GM12875 (cell line): ENCODE data around the gene HCFC2.
"Not testable (repeated sequence)": the region's sequence is repeated elsewhere in the genome, so short reads cannot be mapped to it uniquely, and the experiment has no call there.

ENCODE experiments used
- H3K4me3 ChIP-seq: one replicate; pipeline ENCODE4 v1.5.1; 2011; ENCODE audit warnings: low read depth, low read length, control low read depth
- CTCF ChIP-seq: IDR thresholded peaks from 2 replicates; pipeline ENCODE4 v1.5.1; 2011; ENCODE audit warnings: low read depth, mild to moderate bottlenecking, control low read depth, inconsistent platforms, low read length, moderate library complexity, borderline replicate concordance; ENCODE audit not compliant: insufficient read depth

The HCFC2 gene

GRCh38 chr12:104105461-104105860, 41.1 kb downstream of the HCFC2 start:
- no peak overlapping the region for H3K4me3 ChIP-seq
- TF ChIP-seq CTCF: no peak

- H3K4me3 ChIP-seq: no peak overlapping the region
- TF ChIP-seq CTCF: no peak
Measured at GRCh38 chr12:104106965-104107364, 42.6 kb downstream of the HCFC2 start.

GRCh38 chr12:104108755-104109445, 44.6 kb downstream of the HCFC2 start:
- no peak overlapping the region for H3K4me3 ChIP-seq
- TF ChIP-seq CTCF: peak; percentile 87

- no peak overlapping the region for H3K4me3 ChIP-seq
- no peak for TF ChIP-seq CTCF
Measured at GRCh38 chr12:104109446-104110271, 45.3 kb downstream of the HCFC2 start.

- not testable (repeated sequence) for H3K4me3 ChIP-seq
Measured at GRCh38 chr12:104114834-104115586, 50.7 kb downstream of the HCFC2 start.

- H3K4me3 ChIP-seq: no peak overlapping the region
- no peak for TF ChIP-seq CTCF
Measured at GRCh38 chr12:104115587-104115975, 51.2 kb downstream of the HCFC2 start.

GRCh38 chr12:104121001-104121400, 56.7 kb downstream of the HCFC2 start:
- TF ChIP-seq CTCF: no peak
- no peak overlapping the region for H3K4me3 ChIP-seq
